Measurements from ENCODE around the gene ZXDC. TPM values are rescaled to one million over a fixed set of nuclear protein-coding genes. Genes with fewer than 3 reads are reported as not detected.

Gene ZXDC
- total RNA-seq, 1 donor from 2014 or later, result 25.4 TPM

DNA sequence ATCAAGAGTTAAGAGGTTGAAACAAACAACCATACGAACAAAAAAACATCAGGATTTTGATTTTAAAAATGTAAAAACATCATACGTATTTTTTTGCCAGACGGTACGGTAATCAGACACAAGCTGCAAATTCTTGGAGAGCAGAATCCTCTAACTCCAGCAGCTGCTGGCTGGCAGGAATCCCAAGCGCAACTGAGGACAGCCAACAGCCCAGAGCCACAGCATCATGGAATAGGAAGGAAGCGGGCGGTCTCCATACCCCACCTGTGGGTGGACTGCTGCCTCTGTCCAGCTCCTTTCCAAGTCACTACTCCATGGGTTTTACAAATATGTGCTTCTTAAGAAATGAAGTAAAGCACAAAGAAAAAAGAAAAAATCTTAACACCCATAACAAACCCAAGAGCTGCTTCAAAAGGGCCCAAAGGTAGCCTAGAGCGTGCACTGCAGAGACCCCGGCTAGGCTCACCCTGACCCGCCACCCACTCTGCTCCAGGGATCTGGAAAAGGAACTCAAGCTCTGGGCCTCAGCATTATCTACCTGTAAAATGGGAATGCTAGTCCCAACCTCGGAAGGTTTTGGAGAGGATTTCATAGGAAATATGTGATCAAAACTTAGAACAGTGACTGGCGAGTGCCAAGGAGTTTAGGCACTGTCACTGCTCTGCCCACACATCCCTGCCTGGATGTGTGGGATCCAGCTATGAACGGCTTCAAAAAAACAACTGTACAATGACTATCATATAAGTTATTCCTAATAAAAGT is 33.4 kb downstream of the ZXDC start:
- peaks cover 10% of the 10 kb centered on the region for H3K36me3 Mint-ChIP-seq (ENCODE audit: low read depth, unreplicated experiment)
- no peak for DNase-seq (ENCODE audit: low spot score)
- H3K4me1 Mint-ChIP-seq (ENCODE audit: unreplicated experiment), result peaks cover 12% of the 10 kb centered on the region
- no peak overlapping the region for H3K4me3 Mint-ChIP-seq (ENCODE audit: unreplicated experiment)
- H3K27me3 Mint-ChIP-seq (ENCODE audit: unreplicated experiment), result peaks cover 4% of the 10 kb centered on the region
- no peak overlapping the region for H3K27ac Mint-ChIP-seq (ENCODE audit: unreplicated experiment)
- TF ChIP-seq, protein P1, sequence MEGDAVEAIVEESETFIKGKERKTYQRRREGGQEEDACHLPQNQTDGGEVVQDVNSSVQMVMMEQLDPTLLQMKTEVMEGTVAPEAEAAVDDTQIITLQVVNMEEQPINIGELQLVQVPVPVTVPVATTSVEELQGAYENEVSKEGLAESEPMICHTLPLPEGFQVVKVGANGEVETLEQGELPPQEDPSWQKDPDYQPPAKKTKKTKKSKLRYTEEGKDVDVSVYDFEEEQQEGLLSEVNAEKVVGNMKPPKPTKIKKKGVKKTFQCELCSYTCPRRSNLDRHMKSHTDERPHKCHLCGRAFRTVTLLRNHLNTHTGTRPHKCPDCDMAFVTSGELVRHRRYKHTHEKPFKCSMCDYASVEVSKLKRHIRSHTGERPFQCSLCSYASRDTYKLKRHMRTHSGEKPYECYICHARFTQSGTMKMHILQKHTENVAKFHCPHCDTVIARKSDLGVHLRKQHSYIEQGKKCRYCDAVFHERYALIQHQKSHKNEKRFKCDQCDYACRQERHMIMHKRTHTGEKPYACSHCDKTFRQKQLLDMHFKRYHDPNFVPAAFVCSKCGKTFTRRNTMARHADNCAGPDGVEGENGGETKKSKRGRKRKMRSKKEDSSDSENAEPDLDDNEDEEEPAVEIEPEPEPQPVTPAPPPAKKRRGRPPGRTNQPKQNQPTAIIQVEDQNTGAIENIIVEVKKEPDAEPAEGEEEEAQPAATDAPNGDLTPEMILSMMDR (IDR thresholded peaks at IDR 0.05; ENCODE audit: unreplicated experiment), result no peak
- no peaks in the 10 kb centered on the region for H3K9me3 Mint-ChIP-seq (ENCODE audit: unreplicated experiment)

GRCh38 chr3:126441256-126441880 is 34.3 kb downstream of the ZXDC start:
- no peak overlapping the region for H3K27ac Mint-ChIP-seq (ENCODE audit: unreplicated experiment)
- DNase-seq (ENCODE audit: low spot score), result no peak
- H3K9me3 Mint-ChIP-seq (ENCODE audit: unreplicated experiment), result no peaks in the 10 kb centered on the region
- peaks cover 4% of the 10 kb centered on the region for H3K27me3 Mint-ChIP-seq (ENCODE audit: unreplicated experiment)
- no peak overlapping the region for H3K4me3 Mint-ChIP-seq (ENCODE audit: unreplicated experiment)
- peaks cover 12% of the 10 kb centered on the region for H3K4me1 Mint-ChIP-seq (ENCODE audit: unreplicated experiment)
- H3K36me3 Mint-ChIP-seq (ENCODE audit: low read depth, unreplicated experiment), result peaks cover 12% of the 10 kb centered on the region
- TF ChIP-seq, protein P1 (IDR thresholded peaks at IDR 0.05; ENCODE audit: unreplicated experiment), result no peak

DNA sequence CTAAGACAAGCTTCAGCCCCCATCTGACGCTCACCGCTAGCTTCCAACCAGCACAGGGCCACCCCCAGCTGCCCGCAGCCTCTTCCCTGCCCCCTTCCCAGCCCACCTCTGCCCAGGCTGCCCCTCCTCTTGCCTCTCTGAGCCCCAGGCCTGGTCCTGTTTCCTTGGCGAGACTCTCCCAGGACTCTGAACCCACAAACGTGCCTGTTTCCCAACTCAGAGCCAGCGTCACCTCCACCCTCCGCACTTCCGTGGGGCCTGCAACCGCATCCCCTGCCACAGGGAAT is 35.0 kb downstream of the ZXDC start:
- H3K27ac Mint-ChIP-seq (ENCODE audit: unreplicated experiment), result no peak overlapping the region
- peaks cover 4% of the 10 kb centered on the region for H3K27me3 Mint-ChIP-seq (ENCODE audit: unreplicated experiment)
- no peaks in the 10 kb centered on the region for H3K9me3 Mint-ChIP-seq (ENCODE audit: unreplicated experiment)
- H3K4me1 Mint-ChIP-seq (ENCODE audit: unreplicated experiment), result peaks cover 8% of the 10 kb centered on the region
- TF ChIP-seq, protein P1 (IDR thresholded peaks at IDR 0.05; ENCODE audit: unreplicated experiment), result no peak
- H3K36me3 Mint-ChIP-seq (ENCODE audit: low read depth, unreplicated experiment), result peaks cover 12% of the 10 kb centered on the region
- H3K4me3 Mint-ChIP-seq (ENCODE audit: unreplicated experiment), result no peak overlapping the region
- DNase-seq (ENCODE audit: low spot score), result no peak

GRCh38 chr3:126439968-126440708 is 35.6 kb downstream of the ZXDC start:
- peaks cover 12% of the 10 kb centered on the region for H3K36me3 Mint-ChIP-seq (ENCODE audit: low read depth, unreplicated experiment)
- no peak for DNase-seq (ENCODE audit: low spot score)
- H3K27me3 Mint-ChIP-seq (ENCODE audit: unreplicated experiment), result peaks cover 4% of the 10 kb centered on the region
- no peak overlapping the region for H3K4me3 Mint-ChIP-seq (ENCODE audit: unreplicated experiment)
- H3K27ac Mint-ChIP-seq (ENCODE audit: unreplicated experiment), result peak overlapping the region; percentile 24
- no peaks in the 10 kb centered on the region for H3K9me3 Mint-ChIP-seq (ENCODE audit: unreplicated experiment)
- TF ChIP-seq, protein P1 (IDR thresholded peaks at IDR 0.05; ENCODE audit: unreplicated experiment), result no peak
- peaks cover 2% of the 10 kb centered on the region for H3K4me1 Mint-ChIP-seq (ENCODE audit: unreplicated experiment)
